Measurements from ENCODE around the gene FBXO41.

The FBXO41 gene

DNA sequence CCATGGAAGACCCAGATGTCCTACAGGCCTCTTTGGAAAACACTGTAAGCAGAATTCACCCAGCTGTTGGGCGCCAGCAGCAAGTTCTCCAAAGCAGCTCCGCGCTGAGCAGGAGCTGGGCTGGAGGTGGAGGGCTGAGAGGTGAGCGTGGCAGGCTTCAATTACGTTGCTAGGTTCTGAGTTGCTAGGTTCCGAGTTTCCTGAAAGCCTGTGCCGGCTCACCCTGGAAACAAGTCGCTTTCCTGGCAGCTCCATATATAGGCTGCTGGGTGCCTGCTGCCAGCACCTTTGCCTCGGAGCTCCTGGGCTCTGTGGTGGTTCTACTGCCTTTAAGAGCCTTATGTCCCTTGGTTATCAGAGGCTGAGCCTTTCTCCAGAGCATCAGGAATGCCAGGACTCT is 23.4 kb upstream of the FBXO41 start:
- DNase-seq (ENCODE audit: low read depth in 2 of 2): no peak
- H3K4me3 ChIP-seq (replicated peaks in 1 of 2; ENCODE audit: low read depth in 2 of 2, low read length in 2 of 2): no peak overlapping the region
- TF ChIP-seq, protein P1, sequence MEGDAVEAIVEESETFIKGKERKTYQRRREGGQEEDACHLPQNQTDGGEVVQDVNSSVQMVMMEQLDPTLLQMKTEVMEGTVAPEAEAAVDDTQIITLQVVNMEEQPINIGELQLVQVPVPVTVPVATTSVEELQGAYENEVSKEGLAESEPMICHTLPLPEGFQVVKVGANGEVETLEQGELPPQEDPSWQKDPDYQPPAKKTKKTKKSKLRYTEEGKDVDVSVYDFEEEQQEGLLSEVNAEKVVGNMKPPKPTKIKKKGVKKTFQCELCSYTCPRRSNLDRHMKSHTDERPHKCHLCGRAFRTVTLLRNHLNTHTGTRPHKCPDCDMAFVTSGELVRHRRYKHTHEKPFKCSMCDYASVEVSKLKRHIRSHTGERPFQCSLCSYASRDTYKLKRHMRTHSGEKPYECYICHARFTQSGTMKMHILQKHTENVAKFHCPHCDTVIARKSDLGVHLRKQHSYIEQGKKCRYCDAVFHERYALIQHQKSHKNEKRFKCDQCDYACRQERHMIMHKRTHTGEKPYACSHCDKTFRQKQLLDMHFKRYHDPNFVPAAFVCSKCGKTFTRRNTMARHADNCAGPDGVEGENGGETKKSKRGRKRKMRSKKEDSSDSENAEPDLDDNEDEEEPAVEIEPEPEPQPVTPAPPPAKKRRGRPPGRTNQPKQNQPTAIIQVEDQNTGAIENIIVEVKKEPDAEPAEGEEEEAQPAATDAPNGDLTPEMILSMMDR (IDR thresholded peaks at IDR 0.05; ENCODE audit: low read depth, low read length): no peak

DNA sequence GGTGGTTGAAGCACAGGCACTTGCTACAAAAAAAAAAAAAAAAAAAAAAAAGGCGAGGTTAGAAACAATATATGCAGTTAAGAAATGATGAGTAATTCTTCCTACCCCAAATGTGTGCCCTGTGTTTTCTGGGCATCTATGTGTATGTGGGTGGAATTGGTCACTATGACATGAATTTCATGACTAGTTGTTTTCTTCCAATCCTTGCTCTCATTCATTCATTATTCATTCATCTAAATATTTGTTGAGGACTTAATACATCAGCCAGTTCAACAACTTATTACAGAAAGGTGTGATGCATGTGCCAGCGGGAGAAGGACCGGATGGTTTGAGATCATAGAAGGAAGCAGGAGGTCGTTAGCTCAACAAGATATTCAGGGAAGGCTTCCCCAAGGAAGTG is 17.4 kb upstream of the FBXO41 start:
- no peak for DNase-seq (ENCODE audit: low read depth in 2 of 2)
- TF ChIP-seq, protein P1 (IDR thresholded peaks at IDR 0.05; ENCODE audit: low read depth, low read length): no peak
- no peak overlapping the region for H3K4me3 ChIP-seq (replicated peaks in 1 of 2; ENCODE audit: low read depth in 2 of 2, low read length in 2 of 2)

DNA sequence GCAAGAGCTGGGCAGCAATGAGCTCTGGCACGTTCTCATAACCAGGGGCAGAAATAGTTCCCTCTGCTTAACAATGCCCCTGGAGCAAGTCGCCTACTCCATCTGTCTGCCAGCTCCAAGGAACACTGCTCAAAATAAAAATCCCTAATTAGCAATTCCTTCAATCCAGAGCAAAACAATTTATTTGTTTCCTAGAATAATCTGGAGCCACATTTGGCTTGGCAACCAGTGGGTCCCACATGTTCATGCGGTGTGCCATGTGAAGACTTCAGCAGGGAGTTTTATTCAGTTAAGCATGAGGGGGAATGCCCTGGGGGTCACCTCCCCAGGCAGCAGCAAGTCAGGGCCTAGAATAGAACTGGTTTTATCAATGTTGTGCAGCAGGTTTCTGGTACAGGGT is 16.6 kb upstream of the FBXO41 start:
- TF ChIP-seq, protein P1 (IDR thresholded peaks at IDR 0.05; ENCODE audit: low read depth, low read length): no peak
- DNase-seq (ENCODE audit: low read depth in 2 of 2): no peak
- no peak overlapping the region for H3K4me3 ChIP-seq (replicated peaks in 1 of 2; ENCODE audit: low read depth in 2 of 2, low read length in 2 of 2)

DNA sequence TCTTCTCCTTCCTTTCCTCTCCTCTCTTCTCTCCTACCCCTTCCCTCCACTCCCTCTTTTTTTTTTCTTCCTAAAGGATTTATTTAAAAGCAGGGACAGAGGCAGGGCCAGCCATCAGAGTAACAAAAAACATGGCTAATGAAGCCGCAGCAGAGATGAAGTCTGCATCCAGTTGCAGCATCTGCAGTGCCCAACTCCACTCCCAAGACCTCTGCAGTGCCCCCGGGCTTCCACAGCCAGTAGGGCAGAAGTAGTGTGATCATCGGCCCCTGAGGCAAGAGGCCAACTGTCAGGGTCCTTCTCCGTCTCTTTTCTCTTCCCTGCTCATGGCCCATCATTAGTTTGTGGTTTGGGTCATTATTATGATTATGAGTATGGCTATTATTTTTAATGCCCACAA is 13.3 kb upstream of the FBXO41 start:
- no peak for DNase-seq (ENCODE audit: low read depth in 2 of 2)
- TF ChIP-seq, protein P1 (IDR thresholded peaks at IDR 0.05; ENCODE audit: low read depth, low read length): no peak
- H3K4me3 ChIP-seq (replicated peaks in 1 of 2; ENCODE audit: low read depth in 2 of 2, low read length in 2 of 2): no peak overlapping the region

DNA sequence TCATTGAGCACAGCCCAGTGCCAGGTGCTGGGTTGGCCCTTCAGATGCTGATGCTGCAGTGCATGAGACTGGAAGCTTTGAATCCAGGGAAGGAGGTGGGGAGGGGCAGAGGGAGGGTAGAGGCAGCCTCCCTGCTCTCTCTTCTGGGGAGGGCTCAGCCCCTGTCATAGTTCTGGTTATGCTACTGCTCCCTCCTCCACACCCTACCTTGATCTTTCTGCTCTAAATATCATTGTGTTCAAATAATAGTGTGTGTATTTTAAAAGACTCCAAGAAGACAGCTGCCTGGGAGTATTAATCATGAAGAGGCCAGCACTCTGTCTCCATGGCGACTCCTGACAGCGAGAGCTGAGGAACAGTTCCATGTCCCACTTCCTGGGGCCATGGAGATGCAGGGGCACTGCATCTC is 12.9 kb upstream of the FBXO41 start:
- TF ChIP-seq, protein P1 (IDR thresholded peaks at IDR 0.05; ENCODE audit: low read depth, low read length): no peak
- DNase-seq (ENCODE audit: low read depth in 2 of 2): no peak
- no peak overlapping the region for H3K4me3 ChIP-seq (replicated peaks in 1 of 2; ENCODE audit: low read depth in 2 of 2, low read length in 2 of 2)

DNA sequence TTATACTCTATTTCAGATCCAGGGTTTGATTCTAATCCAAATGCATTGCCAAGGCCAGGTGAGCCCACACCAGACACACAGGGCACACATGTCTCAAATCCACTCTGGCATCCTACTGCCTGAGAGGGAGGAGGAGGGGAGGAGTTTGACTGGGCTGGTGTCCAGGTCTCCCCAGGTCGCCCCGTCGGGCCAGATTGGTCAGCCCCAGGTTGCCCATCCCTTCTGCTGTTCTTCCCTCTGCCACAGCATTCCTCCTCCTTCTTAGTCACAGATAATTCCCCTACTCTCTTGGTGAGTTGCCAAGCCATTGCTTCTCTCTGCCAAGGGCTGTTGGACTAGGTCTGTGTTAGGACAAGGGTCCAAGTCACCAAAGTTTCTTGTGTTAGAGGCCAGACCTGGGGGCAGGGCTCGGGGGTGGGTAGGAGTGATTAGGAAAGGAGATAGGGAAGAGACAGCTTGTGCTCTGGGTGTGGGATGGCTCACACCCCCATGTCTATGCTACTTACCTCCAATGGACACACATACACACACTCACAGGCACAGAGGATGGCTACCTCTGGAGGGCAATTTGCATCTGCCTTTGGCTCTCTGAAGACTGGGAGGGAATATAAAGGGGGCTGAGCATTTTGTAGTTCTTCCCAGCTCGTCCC is 11.6 kb upstream of the FBXO41 start:
- TF ChIP-seq, protein P1 (IDR thresholded peaks at IDR 0.05; ENCODE audit: low read depth, low read length): no peak
- H3K4me3 ChIP-seq (replicated peaks in 1 of 2; ENCODE audit: low read depth in 2 of 2, low read length in 2 of 2): no peak overlapping the region
- DNase-seq (ENCODE audit: low read depth in 2 of 2): no peak

DNA sequence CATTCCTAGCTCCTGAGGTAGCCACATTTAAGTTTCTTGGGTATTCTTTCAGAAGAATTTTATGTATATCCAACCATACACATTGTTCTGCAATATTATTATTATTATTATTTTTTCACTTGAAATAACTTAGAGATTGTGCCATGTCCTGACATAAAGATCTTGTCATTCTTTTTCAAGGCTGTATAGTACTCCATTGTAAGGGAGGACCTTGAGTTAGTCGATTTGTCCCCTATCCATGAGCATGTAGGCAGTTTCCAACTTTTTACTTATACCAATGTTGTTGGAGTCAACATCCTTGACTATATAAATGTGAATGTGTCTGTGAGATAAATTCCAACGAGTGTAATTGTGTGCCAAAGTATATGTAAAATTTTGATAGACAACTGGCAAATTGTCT is 10.0 kb upstream of the FBXO41 start:
- H3K4me3 ChIP-seq (replicated peaks in 1 of 2; ENCODE audit: low read depth in 2 of 2, low read length in 2 of 2): no peak overlapping the region
- TF ChIP-seq, protein P1 (IDR thresholded peaks at IDR 0.05; ENCODE audit: low read depth, low read length): no peak
- DNase-seq (ENCODE audit: low read depth in 2 of 2): no peak
